ENCODE results near the gene EFCAB12.
"Not testable (repeated sequence)": the region's sequence is repeated elsewhere in the genome, so short reads cannot be mapped to it uniquely, and the experiment has no call there.

EFCAB12 gene

DNA sequence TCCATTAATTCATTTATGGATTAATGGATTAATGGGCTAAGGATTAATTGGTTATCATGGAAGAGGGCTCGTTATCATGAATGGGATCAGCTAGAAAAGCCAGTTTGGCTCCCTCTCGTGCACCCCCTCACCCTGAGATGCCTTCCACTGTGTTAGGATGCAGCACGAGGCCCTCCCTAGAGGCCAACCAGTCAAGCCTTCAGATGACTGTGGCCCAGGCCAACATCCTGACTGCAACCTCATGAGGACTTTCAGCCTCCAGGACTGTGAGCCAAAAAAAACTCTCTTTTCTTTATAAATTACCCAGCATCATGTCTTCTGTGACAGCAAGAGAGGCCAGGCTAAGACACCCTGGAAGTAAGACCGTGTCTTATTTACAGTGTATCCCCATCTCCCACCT, 9.0 kb downstream of the EFCAB12 start:
- DNase-seq (ENCODE audit: low spot score): no peak

DNA sequence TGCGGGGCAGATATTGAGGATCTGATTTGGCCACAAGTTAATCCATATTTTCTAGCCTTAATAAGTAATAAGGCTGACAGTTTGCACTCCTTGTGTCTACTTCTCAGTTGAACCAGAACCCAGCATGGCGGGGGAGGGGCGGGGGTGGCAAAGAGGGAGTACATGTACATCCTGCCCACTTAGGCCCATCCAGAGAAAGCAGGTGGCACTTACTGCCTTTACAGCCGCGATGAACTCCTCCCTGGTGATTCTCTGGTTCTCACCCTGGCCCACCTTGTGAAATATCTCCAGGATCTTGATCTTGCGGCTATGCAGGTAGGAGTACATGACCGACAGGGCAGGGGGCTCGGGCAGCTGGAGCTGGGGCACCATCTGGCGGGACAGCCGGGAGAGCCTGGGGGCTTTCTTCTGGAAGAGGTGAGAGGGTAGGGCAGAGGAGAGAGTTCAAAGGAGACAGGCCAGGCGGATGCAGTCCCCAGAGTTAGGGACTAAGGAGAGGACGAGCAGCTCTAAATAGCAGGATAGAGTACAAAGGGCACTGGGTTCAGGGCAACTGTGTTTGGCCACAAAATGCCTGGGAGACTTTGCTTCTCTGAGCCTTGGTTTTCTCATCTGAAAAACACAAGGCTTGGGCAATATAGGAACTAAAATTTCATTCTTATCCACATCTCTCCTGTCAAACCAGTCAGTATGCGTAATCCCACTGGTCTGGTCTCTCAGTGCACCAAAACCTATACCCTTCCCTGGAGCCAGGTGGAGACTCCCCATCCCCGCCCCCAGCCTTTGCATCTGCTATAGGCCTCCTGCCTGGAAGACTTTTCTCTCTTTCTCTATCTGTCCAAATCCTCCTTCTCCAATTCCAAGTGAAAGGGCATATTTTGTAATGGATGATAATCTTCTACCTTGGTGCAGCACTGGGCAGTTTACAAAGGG, 10.1 kb downstream of the EFCAB12 start:
- no peak for DNase-seq (ENCODE audit: low spot score)

GRCh38 chr3:129417326-129417725, 11.1 kb downstream of the EFCAB12 start:
- DNase-seq (ENCODE audit: low spot score): no peak

DNA sequence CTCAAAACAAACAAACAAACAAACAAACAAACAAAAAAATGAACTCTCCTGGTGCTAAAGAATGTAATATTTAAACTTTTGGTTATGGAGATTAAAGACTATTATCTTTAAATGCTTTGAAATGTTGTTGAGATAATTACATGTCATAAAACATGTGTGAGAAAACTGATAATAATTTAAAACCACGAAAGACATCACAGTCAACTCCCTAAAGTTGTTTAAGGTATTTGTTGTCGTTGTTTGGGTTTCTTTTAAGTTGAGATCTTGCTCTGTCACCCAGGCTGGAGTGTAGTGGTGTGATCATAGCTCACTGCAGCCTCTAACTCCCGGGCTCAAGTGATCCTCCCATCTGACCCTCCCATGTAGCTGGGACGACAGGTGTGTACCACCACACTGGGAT, 12.0 kb downstream of the EFCAB12 start:
- DNase-seq (ENCODE audit: low spot score): no peak

GRCh38 chr3:129415830-129416229, 12.6 kb downstream of the EFCAB12 start:
- DNase-seq (ENCODE audit: low spot score): no peak

DNA sequence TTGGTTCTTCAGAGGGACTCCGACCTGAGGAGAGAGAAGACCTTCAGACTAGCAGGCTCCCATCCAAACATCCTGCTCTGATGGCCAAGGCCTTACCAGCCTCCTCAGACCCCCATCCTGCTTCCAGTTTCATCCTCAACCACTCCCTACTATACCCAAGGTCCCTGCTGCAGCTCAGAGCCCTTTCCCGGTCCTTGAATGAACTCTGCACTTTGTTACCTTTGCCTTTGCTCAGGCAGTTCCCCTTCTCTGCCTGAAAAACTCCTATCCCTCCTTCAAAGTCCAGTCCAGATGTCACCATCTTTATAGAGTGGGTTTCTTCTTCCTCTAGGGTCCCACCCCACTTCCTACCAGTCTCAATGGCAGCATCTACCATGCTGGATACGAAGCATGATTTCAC, 13.1 kb downstream of the EFCAB12 start:
- no peak for DNase-seq (ENCODE audit: low spot score)

DNA sequence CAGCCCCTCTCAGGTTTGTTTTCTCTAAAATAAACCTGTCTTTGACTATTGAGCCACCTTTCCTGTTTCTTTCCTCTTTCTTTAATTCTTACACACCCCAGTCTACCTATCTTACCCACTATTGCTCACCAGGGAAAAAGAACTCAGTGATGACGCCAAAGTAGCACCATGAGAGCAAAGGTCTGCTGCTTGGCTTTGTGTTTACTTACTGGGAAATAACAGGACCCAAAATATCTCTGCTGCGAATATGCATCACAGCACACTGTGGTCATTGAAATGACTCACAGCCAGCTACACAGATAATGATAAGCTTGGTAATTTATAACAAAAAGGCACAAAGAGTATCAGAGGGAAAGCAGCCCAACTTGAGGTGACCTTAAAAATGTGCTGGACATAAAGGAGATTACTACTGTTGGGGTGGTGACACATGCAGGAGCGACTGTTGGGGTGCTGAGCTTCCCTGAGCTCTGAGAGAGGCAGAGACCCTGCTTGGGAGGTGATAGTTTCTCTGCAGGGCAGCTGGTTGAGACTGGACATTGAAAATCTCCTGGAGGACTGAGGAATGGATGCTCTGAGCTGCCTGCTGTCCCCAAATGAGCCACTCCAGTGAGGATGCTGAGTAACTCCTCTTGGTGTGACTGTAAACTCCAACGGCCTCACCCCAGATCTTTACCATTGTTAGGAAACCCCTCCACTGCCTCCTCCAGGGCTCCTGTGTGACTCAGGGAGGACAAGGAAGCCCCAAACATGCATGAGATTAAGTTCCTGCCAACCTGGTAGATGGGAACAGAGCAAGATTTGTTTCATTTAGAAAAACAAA, 14.5 kb downstream of the EFCAB12 start:
- DNase-seq (ENCODE audit: low spot score): peak; percentile 35

DNA sequence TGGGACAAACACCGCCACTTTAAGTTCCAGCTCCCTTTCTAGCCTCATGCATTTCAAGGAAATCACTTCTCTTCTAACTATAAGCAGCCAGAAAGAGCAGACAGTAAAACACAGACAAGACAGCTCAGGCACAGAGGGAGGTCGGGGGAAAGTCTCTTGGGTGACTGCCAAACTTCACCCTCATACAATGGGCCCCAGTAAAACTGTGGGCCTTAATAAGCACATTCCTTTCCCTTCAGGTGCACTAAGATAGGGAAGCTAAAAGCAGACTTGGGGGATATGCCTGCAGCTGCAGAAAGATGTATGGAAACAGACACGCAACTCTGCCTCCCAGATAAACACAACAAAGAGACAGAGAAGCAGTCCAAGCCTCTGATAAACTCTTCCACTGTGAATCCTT, 15.2 kb downstream of the EFCAB12 start:
- not testable (repeated sequence) for DNase-seq (ENCODE audit: low spot score)

DNA sequence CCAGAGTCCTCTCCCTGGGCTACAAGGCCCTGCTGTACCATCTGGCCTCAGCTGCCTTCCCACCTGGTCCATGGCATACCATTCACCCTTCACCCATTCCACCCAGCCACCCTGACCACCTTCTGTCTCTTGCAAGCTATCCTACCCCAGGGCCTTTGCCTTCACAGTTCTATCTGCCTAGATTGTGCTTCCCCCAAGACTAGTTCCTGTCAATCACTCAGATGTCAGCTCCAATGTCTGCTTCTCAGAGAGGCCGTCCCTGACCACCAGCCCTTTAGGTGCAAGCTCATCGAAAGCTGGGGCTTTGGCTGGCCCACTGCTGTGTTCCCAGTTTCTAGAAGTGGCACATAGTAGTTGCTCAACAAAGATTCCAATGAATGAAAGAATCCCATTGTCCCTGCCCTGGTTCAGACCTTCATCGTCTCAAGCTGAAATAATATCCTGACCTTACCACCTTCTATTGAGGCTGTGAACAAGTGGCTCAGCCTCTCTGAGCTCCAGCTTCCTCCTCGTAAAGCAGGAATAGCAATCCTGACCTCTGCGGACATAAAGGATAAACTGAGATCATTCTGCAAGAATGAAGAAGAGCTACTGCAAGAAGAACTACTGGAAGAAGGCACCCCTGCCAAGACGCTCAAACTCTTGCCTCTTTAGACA, 15.8 kb downstream of the EFCAB12 start:
- no peak for DNase-seq (ENCODE audit: low spot score)

DNA sequence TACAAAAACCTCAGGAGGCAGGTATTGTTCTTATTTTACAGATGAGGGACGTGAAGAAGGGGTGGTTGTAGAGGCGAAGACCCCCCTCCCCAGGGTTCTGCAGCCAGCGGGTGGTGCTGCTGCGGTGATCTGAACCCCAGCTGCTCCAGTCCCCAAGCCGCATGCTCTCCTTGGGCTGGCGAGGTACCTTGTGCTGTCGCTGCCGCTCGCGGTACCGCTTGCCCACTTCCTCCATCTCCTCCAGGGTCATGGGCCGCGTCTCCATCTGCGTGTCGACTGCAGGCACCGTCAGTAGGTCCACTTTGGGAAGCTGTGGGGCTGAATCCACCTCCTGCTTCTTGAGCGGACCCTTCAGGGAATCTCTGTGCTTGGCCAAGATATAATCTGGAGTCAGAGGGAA, 17.5 kb downstream of the EFCAB12 start:
- DNase-seq (ENCODE audit: low spot score): no peak

- DNase-seq (ENCODE audit: low spot score): no peak
These were observed 18.9 kb downstream of the EFCAB12 start for GRCh38 chr3:129409541-129409940.

DNA sequence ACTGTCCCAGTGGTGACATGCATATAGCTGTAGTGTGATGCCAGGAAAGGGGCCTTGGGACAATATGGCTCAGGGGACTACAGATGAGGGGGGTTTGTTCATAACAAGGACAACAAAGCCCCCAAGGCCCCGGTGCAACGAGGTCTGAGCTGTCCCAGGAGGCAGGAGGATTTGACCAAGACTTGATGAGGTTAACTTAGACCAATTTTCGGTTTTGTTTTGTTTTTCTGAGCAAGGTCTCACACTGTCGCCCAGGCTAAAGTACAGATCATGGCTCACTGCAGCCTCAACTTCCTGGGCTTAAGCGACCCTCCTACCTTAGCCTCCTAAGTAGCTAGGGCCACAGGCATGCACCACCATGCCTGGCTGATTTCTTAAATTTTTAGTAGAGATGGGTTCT, 23.8 kb downstream of the EFCAB12 start:
- DNase-seq (ENCODE audit: low spot score): no peak

DNA sequence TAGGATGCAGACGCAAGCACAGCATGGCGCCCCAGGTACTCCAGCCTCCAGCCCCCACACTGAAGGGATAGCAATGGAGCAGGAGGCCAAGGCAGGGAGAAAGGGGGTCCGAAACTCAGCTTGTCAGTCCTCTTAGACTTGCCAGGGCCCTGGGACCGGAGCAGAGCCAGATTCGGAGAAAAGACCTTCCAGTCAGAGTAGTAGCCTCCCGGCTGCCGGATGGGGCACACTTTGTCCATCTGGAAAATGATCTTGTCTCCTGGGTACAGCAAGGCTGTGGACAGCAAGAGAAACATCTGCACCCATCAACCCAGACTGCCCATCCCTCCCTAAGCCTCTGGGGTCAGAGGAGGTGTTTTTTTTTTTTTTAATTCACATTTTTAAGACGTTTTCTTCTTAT, 24.3 kb downstream of the EFCAB12 start:
- DNase-seq (ENCODE audit: low spot score): no peak

DNA sequence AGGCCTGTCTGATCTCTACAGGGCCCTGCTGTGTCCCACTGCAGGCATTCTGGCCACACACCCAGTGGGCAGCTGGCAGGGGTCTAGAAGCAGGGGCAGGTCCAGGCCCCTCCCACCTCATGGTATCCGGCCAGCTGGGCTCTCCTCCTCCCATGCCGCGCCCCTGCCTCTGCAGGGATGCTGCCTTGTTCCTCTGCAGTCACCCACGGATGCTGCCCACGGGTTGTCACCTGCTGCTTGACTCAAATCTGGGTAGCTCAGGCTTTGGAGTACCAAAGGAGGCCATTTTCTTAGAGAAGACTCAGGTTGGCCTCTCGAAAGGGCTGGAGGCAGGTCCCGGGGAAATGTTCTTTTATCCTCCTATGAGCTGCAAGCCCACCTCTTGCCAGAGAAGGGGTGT, 25.0 kb downstream of the EFCAB12 start:
- no peak for DNase-seq (ENCODE audit: low spot score)

- no peak for DNase-seq (ENCODE audit: low spot score)
These were observed 25.8 kb downstream of the EFCAB12 start for GRCh38 chr3:129402616-129403015.

GRCh38 chr3:129402210-129402609, 26.2 kb downstream of the EFCAB12 start:
- no peak for DNase-seq (ENCODE audit: low spot score)

GRCh38 chr3:129399895-129400357, 28.5 kb downstream of the EFCAB12 start:
- DNase-seq (ENCODE audit: low spot score): peak; percentile 85

DNA sequence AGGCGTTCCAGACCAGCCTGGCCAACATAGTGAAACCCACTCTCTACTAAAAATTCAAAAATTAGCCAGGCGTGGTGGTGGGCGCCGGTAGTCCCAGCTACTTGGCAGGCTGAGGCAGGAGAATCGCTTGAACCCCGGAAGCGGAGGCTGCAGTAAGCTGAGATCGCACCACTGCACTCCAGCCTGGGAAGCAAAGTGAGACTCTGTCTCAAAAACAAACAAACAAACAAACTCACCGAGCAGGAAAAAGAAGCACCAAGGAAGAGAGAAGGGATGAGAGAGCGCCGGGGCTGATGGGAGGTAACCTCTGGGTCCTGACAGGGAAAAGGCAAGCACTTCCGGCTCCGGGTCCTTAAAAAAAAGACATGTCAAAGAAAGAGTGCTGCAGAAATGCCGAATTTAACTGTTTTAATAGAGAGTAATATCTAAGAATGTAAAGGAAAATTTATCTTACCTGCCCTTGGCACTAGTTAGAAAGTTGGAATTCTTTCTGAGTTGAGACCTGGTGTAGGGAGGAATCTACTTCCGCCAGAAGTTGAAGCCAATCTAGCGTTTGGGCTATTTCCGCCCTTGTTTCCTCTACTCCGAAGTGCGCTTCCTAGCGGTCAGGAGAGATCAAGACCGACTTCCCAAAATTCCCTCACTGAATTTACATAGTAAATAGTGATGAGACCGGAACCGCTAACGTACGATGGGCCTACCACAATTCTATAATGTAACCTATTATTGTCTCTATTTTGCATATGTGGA, 29.1 kb downstream of the EFCAB12 start:
- DNase-seq (ENCODE audit: low spot score): peak; percentile 96

- peak; percentile 36 for DNase-seq (ENCODE audit: low spot score)
These were observed 29.7 kb downstream of the EFCAB12 start for GRCh38 chr3:129398803-129399144.

- DNase-seq (ENCODE audit: low spot score): not testable (repeated sequence)
These were observed 34.5 kb downstream of the EFCAB12 start for GRCh38 chr3:129393760-129394564.

DNA sequence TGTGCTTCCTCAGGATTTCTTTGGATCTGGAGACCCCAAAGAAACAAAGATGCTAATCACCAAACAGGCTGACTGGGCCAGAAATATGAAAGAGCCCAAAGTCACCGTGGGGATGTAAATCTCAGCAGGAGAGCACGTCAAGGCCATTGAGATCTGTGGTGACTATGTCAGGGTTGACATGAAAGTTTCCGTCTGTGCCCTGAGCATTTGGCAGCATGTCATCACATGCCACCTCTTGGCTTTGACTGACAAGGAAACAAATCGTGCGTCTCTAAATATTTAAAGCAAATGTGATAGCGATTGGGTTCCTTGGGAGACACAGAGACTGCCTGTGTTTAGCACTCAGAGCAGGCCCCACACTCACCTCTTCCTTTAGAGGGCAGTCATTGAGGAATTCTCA, 35.2 kb downstream of the EFCAB12 start:
- no peak for DNase-seq (ENCODE audit: low spot score)

Measured in RKO (cell line).